ENCODE data around the gene MAP3K2. TPM values are rescaled to one million over a fixed set of nuclear protein-coding genes. Genes with fewer than 3 reads are reported as not detected.

MAP3K2 gene
- total and polyA plus RNA-seq, 2 donors (not counting 3 experiments of a cell fraction or from before 2014, with no cell fraction given) = 3.4 to 25.7 TPM

DNA sequence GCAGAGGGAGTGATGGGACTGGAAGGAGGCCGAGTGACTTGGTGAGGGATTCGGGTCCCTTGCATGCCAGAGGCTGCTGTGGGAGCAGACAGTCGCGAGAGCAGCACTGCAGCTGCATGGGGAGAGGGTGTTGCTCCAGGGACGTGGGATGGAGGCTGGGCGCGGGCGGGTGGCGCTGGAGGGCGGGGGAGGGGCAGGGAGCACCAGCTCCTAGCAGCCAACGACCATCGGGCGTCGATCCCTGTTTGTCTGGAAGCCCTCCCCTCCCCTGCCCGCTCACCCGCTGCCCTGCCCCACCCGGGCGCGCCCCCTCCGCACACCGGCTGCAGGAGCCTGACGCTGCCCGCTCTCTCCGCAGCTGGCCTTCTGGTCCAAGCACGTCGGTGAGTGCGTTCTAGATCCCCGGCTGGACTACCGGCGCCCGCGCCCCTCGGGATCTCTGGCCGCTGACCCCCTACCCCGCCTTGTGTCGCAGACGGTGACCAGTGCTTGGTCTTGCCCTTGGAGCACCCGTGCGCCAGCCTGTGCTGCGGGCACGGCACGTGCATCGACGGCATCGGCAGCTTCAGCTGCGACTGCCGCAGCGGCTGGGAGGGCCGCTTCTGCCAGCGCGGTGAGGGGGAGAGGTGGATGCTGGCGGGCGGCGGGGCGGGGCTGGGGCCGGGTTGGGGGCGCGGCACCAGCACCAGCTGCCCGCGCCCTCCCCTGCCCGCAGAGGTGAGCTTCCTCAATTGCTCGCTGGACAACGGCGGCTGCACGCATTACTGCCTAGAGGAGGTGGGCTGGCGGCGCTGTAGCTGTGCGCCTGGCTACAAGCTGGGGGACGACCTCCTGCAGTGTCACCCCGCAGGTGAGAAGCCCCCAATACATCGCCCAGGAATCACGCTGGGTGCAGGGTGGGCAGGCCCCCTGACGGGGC lies 35.0 kb upstream of the MAP3K2 start:
- no peak for FAIRE-seq
- POLR2A ChIA-PET = no interaction called here

More for the DNA sequence above, 35.0 kb upstream of the MAP3K2 start:
- intact Hi-C loops (cut with micrococcal nuclease) = loop anchor here (5.0 kb wide), 1 partner anchor 36 kb away; the partner anchor contains the start of gene MAP3K2
- H3K4me1 ChIP-seq (ENCODE audit: control insufficient read depth, extremely low read depth, insufficient read depth, low read length) = peaks cover 4% of the 10 kb centered on the region
- peak; percentile 11 for DNase-seq (ENCODE audit: low read depth, low spot score)
- TF ChIP-seq GATA2 (IDR thresholded peaks at IDR 0.05; ENCODE audit: insufficient read depth, insufficient read length, low read depth, low read length) (no peak), EZH2 (IDR thresholded peaks at IDR 0.05; ENCODE audit: borderline replicate concordance, low read depth, low read length, severe bottlenecking) (peak; percentile 69), POLR2A (IDR thresholded peaks at IDR 0.05; ENCODE audit: low read depth, low read length) (no peak), POLR2AphosphoS5 (IDR thresholded peaks at IDR 0.05; ENCODE audit: insufficient read depth, low read depth, low read length) (no peak), FOS (IDR thresholded peaks at IDR 0.05; ENCODE audit: borderline replicate concordance, insufficient read depth, low read length) (no peak)
- TF ChIP-seq, protein P1, sequence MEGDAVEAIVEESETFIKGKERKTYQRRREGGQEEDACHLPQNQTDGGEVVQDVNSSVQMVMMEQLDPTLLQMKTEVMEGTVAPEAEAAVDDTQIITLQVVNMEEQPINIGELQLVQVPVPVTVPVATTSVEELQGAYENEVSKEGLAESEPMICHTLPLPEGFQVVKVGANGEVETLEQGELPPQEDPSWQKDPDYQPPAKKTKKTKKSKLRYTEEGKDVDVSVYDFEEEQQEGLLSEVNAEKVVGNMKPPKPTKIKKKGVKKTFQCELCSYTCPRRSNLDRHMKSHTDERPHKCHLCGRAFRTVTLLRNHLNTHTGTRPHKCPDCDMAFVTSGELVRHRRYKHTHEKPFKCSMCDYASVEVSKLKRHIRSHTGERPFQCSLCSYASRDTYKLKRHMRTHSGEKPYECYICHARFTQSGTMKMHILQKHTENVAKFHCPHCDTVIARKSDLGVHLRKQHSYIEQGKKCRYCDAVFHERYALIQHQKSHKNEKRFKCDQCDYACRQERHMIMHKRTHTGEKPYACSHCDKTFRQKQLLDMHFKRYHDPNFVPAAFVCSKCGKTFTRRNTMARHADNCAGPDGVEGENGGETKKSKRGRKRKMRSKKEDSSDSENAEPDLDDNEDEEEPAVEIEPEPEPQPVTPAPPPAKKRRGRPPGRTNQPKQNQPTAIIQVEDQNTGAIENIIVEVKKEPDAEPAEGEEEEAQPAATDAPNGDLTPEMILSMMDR (IDR thresholded peaks at IDR 0.05; ENCODE audit: extremely low read depth in 1 of 2, insufficient read depth in 1 of 2, low read depth in 1 of 2, low read length in 2 of 2) = no peak
- TF ChIP-seq, protein P2, sequence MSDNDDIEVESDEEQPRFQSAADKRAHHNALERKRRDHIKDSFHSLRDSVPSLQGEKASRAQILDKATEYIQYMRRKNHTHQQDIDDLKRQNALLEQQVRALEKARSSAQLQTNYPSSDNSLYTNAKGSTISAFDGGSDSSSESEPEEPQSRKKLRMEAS (IDR thresholded peaks at IDR 0.05; ENCODE audit: insufficient read depth, insufficient read length) = no peak
- peak overlapping the region in 2 of 3 experiments; percentile 2 to 43 for H3K4me3 ChIP-seq (replicated peaks in 1 of 3; ENCODE audit: insufficient read depth in 1 of 3, low read depth in 1 of 3, low read length in 3 of 3)
- no peak overlapping the region for H3K27ac ChIP-seq (ENCODE audit: insufficient read depth, low read depth, low read length)
- no peaks in the 10 kb centered on the region for H3K9me3 ChIP-seq (replicated peaks; ENCODE audit: control insufficient read depth, insufficient read depth, low read length)
- H3K4me2 ChIP-seq (ENCODE audit: insufficient read depth, low read length) = peak overlapping the region; percentile 74
- no peaks in the 10 kb centered on the region for H4K20me1 ChIP-seq (replicated peaks; ENCODE audit: control insufficient read depth, extremely low read depth, insufficient read depth, low read length)
- H3K79me2 ChIP-seq (ENCODE audit: control insufficient read depth, insufficient read depth, low read length) = no peaks in the 10 kb centered on the region
- dilution Hi-C loops (cut with MboI; ENCODE audit: extremely low pct_ligation_motif_present, low sequenced_read_pairs) = no loop called here
- CTCF ChIA-PET = interaction anchor here (1.6 to 3.2 kb wide), 2 partner anchors 8 to 13 kb away, joined by 4 to 14 read pairs; no protein-coding TSS in a partner anchor
- no peaks in the 10 kb centered on the region for H3K36me3 ChIP-seq (ENCODE audit: control insufficient read depth in 2 of 2, extremely low read depth in 1 of 2, insufficient read depth in 2 of 2, low read length in 2 of 2)
- H3K27me3 ChIP-seq (ENCODE audit: control insufficient read depth in 2 of 2, insufficient read depth in 2 of 2, low read length in 2 of 2) = peaks cover 10 to 20% of the 10 kb centered on the region in 2 experiments
- no peaks in the 10 kb centered on the region for H3K9me1 ChIP-seq (replicated peaks; ENCODE audit: control insufficient read depth, extremely low read depth, insufficient read depth, low read length)
- no TSS peak for BruUV-seq (replicated peaks)
- no peak overlapping the region for H3K9ac ChIP-seq (replicated peaks; ENCODE audit: extremely low read depth, insufficient read depth, low read length)
- peak overlapping the region; percentile 80 for H2AFZ ChIP-seq (ENCODE audit: low read depth, low read length)
